GM21786 (cell line): Measurements from ENCODE around the gene ITK.
A peak's percentile ranks its signal among the peaks of the same experiment; 100 is the strongest.
"Not testable (repeated sequence)": the region's sequence is repeated elsewhere in the genome, so short reads cannot be mapped to it uniquely, and the experiment has no call there.

Experiments
- ATAC-seq: cut with Tn5 transposase; IDR thresholded peaks from one replicate; pipeline ENCODE4 v1.9.1; 2021; ENCODE audit not compliant: unreplicated experiment

The ITK gene

DNA sequence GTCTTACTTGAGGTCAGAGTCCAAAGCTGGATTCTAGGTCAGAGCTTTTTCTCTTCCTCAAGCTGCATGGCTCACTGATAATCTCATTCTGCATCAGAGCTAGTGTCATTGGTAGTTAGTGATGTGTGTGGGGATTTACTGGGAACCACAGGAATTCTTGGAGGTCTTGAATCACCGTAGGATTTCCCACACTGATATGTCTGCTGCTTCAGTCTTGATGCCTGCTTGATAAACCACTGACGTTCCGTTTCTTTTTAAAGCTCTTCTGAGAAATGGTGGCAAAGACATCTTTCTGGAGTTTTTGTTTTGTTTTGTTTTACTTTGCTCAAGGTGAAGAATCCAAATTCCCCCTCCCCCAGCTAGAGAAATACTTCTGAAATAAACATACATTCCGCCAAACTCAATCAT, 13.4 kb upstream of the ITK start:
- no peak for ATAC-seq

DNA sequence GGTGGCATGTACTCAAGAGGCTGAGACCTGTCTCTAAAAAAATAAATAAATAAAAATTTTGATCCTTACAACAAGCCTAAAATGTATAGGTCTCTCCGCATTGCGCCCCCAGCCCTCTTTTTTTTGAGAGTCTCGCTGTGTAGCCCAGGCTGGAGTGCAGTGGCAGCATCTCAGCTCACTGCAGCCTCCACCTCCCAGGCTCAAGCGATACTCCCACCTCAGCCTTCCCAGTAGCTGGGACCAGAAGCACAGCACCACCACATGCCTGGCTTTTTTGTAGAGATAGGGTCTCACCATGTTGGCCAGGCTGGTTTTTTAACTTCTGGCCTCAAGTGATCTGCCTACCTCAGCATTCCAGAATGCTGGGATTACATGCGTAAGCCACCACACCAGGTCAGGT, 12.4 kb upstream of the ITK start:
- no peak for ATAC-seq

DNA sequence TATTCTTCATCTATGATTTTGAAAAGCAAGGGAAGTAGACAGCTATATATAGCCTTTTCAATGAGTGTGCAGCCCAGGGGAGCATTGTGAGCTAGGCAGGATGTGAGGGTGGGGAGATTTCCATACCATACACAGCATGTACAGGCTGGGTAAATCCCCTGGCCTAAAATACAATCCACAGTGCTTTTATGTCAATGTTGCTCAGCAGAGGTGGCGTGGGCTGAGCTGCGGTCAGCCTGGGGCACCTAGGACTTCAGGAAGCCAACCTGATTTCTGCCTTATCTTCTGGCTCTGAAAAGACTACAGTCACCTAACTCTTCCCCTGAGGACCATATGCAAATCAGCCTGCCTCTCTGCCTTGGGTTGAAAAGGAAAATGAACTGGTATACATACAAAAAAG, 8.2 kb upstream of the ITK start:
- peak; percentile 99 for ATAC-seq

DNA sequence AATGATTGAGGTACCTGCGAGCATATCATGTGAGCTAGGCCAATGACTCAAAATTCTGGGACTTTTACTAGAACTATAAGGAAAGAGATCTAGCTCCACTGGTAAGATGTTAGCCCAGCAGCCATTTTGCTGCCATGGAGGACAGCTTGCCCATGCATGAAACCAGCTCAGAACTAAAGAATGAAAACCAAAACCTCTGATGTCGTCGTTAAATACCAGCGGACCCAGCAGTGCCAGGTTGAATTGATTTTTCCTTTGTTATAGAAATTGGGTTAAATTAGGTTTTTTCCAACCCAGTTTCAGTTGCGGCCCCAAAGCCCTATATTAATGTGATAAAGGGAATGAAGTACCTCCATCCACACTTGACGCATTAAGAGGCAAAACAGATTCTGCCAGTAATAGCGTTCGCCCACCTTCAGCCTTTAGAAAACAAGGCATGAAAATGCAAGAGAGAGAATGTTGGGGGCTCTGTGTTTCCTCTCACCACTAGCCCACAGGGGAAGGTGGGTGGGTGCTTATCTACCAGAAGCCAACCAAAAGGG, 5.5 kb upstream of the ITK start:
- no peak for ATAC-seq

DNA sequence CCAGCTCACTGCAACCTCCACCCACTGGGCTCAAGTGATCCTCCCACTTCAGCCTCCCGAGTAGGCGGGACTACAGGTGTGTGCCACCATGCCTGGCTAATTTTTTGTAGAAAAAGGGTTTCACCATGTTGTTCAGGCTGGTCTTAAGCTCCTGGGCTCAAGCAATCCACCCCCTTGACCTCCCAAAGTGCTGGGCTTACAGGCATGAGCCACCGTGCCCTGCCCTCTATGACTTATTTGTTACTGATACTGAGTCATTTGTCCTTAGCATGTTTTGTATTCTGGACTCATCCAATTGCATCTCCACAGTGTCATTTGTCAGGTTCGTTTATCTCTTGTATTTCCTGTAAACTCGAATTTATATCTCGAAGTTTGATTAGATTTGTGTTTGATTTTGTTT, 2.7 kb upstream of the ITK start:
- ATAC-seq, result no peak

DNA sequence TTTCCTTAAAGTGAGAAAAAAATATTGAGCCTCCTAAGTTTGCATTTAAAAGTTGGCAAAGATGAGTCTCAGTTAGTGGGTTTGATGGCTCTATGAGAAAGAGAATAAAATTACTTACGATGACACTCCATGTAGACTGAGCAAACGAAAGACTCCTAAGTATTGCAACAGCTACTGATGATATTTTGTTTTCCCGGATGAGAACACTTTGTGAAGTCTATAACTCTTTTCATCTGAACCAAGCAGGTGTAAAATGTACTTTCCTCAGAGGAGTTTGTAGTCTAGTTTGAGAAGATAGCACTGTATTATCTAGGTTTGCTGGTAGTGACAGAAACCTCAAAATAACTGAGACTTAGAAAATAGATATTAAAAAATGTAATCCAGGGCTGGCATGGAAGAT, 1.7 kb upstream of the ITK start:
- no peak for ATAC-seq

DNA sequence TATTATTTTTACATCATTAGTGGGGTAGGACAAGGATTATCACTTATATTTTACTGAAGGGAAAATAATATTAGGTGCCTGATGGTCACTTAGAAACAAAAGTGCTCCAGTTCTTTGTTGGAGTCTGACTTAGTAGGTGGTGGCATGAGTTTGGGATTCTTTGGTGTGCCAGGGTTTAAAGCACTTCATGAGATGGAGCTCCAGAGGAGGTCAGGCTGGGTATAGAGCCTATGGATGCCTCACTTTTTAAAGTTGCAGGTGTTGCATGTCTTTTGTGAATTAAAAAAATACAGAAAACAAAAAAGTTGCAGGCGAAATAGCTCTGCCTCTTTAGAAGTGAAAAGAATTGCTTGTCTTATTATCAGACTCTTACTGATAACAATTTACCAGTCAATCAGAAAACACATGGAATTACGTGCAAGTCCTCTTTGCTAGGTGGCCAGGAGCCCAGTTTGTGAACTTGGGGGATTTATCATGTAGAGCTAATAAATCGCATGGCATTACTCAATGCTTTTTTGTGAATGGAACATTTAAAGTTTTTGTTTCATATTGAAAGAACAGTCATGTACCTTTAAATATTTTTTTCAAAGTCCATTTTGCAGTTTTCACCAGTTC, 1.6 kb downstream of the ITK start:
- no peak for ATAC-seq

DNA sequence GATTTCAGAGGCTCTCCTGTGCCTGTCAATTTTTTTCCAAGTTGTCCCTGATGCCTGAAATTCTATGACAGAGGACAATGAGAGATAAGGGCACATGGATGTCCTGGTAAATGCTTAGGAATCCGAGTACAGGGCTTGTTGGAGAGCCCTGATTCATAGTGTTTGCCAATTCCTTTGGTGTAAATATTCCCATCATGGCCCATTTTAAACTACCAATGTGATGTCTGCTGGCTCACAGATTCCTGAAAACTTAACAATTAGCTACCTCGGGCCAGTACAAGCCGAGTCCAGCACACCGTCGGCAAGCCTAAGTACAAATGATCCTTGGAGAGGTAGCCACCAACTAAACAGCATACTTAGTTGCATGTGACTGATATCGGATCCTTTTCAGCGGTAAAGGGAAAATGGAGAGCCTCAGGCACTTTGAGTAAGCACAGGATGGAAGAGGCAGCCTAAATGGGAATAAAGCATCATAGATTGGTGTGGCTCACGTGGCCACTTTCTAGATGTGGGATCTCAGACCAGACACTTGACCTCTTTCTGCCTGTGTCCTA, 3.6 kb downstream of the ITK start:
- ATAC-seq, result no peak

DNA sequence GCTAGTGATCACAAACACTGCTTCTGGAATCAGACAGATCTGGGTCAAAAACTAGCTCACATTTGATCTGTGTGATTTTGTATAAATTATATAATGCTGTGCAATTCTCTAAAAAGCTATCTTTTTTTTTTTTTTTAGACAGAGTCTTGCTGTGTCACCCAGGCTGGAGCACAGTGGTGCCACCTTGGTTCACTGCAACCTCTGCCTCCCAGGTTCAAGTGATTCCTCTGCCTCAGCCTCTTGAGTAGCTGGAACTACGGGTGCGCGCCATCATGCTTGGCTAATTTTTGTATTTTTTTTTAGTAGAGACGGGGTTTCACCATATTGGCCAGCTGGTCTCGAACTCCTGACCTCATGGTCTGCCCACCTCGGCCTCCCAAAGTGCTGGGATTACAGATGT, 4.5 kb downstream of the ITK start:
- not testable (repeated sequence) for ATAC-seq

DNA sequence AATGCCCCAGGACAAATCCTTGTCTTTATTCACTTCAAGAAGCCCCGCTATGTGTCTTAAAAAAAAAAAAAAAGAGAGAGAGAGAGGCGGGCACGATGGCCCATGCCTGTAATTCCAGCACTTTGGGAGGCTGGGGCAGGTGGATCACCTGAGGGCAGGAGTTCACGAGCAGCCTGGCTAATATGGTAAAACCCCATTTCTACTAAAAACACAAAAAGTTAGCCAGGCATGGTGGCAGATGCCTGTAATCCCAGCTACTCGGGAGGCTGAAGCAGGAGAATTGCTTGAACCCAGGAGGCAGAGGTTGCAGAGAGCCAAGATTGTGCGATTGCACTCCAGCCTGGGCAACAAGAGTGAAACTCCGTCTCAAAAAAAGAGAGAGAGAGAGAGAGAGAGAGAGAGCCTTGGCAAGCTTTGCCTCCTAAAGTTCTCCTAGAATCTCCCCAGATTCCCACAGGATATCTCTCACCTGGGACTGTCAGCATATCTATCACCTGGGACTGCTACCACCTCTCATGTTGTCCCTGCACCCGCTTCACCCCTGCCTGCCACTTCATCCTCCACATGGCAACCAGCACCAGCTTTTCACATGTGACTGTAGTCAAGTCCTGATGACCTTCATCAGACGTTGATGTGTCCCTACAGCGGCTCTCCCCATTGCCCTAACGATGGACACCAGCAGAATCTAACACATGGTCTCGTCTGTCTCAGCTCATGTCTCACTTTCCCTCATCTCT, 5.8 kb downstream of the ITK start:
- ATAC-seq, result no peak

DNA sequence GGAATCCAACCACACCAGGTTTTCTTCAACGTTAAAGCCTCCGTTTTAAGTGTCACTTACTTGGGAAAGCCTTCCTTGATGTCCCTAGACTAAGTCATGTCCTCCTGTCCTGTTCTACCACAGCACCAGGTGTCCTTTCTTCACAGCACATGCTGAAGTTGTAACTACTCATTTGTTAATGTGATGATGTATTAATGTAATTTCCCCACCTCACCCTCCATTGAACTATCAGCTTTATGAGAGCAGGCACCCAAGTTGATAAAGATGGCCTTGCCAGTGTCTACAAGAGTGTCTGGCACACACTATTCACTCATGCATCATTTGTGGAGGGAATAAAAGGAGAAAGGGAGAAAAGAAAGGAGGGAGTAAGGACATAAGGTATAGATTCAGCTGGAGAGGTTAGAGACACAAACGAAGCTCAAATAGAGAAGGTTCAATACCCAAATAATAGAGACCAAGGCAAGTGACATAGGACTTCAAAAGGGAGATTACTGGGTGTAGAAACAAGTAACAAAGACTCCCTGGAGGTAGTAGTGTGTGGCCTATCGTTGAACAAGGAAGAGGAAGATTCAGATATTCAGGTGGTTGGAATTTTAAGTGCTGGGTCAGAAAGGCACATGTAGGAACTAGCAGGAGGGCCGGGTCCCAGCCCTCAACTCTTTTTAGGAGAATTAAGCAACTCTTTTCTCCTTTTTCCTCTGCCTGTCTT, 6.6 kb downstream of the ITK start:
- no peak for ATAC-seq

DNA sequence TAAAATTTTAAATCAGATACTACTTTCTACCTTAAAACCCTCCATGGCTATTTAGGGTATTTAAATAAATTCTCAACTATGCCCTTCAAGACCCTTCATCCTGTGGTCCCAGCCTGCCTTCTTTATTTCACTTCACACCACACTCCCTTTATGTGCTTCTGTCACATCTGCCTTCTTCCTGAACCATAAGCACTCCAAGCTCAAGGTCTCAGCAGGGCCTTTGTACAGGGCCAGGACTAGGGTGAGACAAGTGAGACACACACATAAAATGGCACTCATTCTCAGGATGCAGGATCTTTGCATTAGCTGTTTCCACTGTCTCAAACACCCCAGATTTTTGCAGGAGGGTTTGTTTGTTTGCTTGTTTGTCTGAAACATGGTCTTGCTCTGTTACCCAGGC, 7.6 kb downstream of the ITK start:
- no peak for ATAC-seq

DNA sequence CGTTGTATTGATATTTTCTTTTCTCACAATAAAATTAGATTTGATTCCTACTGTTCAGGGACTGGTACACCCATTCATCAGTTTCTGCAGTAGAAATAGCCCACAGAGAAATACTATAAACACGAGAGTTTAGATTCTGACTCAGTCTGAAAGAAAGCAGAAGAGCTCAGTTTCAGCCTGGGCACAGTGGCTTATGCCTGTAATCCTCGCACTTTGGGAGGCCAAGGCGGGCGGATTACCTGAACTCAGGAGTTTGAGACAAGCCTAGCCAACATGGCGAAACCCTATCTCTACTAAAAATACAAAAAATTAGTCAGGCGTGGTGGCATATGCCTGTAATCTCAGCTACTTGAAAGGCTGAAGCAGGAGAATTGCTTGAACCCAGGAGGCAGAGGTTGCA, 8.6 kb downstream of the ITK start:
- peak; percentile 89 for ATAC-seq

DNA sequence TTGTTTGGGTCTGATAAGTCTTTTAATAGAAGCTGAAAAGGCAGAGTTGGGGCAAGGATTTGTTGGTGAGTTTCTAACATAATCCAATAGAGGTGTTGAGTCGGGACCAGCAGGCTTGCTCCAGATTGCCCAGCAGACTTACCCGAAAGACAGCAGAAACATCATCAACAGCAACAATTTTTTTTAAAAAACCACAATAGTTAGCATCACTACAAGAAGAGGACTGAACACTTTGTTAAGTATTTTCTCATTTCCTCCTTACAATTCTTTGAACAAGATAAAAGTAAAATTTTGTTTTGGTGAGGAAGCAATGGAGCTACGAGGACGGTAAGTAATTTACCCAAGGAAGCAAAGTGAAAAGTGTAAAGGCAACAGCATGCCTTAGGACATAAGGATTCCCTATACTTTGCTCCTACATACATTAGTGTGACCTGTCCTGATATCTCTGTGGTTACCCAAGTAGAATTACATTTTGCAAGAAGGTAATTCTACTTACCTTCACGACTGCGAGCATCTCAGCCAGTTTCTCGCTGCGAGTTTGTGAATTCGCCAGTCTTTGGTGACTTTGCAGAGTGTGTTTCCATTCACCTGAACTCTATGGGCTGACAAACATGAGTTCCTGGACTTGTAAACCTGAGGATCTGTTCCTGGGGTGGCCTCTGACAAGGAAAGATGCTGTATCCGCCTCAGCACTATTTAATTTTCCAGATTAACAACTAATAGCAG, 13.2 kb downstream of the ITK start:
- no peak for ATAC-seq

DNA sequence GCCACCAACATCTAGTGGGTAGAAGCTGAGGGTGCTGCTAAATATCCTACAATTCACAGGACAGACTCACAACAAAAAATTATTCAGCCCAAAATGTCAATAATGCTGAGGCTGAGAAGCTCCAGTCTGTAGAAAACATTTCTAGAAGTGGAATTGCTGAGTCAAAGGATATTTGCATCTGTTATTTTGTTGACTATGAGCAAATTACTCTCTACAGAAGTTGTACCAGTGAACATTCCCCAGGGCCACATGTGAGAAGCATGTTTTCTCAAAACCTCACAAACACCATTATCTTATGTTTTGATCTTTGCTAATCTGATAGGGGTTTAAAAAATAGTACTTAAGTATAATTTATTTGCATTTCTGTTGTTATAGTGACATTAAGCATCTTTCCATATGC, 15.4 kb downstream of the ITK start:
- peak; percentile 53 for ATAC-seq

DNA sequence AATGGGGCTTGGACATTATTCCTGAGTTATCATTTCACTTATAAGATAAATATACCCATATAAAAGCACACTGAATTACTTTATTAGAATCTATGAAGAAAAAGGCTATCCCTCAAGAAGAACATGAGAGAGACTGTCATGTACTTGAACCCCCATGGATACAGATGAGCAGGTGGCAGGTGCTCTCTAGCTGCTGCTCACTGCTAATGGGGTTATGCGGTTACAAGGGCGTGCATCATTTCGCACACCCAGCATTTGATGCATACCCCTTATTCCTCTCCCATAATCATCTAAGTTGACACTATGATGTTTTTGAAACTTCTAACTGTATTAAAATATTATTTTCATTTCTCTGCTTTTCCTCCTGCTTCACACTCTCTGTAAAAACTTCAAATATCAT, 16.4 kb downstream of the ITK start:
- no peak for ATAC-seq

DNA sequence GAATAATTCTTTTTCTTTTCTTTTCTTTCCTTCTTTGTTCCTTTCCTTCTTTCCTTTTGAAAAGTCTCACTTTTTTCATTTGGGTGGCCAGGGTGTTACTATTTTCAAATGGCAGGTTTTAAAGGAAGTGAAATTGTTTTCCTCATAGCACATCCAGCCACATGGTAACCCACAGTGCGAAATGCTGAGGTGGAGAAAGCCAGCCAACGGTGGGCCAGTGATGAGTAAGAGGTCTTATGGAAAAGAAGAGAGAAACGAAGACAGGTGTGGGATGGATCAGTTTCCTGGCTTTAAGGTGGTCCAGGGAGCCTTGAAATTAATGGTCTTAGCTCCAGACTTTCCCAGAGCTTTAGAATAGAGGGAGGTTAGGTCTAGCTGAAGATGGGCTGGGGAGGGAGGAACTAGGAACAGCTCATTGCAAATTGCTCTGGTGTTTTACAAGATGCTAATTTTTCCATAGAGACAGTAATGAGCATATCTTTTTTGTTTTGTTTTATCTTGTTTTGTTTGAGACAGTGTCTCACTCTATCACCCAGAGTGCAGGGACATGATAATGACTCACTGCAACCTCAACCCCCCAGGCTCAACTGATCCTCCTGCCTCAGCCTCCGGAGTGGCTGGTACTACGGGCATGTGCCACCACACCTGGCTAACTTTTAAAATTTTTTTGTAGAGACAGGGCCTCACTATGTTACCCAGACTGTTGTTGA, 17.8 kb downstream of the ITK start:
- no peak for ATAC-seq

DNA sequence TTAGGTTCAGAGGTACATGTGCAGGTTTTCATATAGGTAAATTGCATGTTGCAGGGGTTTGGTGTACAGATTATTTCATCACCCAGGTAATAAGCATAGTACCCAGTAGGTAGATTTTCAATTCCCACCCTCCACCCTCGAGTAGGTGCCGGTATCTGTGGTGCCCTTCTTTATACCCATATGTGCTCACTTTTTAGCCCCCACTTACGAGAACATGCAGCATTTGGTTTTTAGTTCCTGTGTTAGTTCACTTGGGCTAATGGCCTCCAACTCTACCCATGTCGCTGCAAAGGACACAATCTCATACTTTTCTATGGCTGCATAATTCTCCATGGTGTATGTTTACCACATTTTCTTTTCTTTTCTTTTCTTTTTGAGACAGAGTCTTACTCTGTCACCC, 21.2 kb downstream of the ITK start:
- ATAC-seq, result no peak

DNA sequence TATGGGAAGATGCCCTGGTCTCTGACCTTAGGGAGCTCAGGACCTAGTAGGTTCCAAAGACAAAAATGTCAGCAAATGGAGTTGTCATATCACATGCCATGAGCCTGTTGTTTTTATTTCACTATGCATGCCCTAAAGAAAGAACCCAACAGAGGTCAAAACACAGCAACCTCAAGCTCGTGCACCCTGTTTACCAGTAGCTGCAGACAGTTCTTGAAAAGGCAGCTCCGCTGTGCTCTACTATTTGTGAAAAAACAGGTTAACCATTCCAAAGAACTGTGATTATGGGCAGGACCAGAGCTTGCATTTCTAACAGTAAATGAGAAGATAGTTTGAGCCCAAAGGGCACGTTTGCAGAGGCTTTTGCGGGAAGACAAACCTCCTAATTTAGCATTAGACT, 22.8 kb downstream of the ITK start:
- no peak for ATAC-seq

DNA sequence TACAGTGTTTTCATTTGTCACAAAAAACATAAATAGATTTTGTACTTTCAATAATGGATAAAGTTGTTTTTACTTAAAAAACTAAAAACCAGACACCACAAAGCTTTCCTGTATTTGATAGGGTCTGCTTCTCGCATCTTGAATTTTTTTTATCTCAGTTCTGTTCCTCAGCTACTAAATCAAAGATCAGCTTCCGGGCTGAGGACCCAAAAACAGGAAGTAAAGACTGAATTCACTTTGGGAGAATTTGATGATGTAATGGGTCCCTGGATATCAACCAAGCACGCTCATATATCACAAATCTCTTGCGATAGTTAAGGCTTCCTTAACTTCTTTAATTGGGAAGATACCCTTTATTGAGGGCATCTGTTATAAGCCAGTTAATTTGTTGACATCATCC, 24.1 kb downstream of the ITK start:
- ATAC-seq, result no peak

DNA sequence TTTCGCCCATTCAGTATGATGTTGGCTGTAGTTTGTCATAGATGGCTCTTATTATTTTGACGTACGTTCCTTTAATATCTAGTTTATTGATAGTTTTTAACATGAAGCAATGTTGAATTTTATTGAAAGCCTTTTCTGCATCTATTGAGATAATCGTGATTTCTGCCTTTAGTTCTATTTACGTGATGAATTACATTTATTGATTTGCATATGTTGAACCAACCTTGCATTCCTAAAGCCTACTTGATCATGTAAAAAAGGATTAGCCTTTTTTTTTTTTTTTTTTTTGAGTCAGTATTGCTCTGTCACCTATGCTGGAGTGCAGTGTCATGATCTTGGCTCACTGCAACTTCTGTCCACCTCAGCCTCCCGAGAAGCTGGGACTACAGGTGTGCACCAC, 25.1 kb downstream of the ITK start:
- no peak for ATAC-seq
